ENCODE results near the gene WIPF2.

The WIPF2 gene

DNA sequence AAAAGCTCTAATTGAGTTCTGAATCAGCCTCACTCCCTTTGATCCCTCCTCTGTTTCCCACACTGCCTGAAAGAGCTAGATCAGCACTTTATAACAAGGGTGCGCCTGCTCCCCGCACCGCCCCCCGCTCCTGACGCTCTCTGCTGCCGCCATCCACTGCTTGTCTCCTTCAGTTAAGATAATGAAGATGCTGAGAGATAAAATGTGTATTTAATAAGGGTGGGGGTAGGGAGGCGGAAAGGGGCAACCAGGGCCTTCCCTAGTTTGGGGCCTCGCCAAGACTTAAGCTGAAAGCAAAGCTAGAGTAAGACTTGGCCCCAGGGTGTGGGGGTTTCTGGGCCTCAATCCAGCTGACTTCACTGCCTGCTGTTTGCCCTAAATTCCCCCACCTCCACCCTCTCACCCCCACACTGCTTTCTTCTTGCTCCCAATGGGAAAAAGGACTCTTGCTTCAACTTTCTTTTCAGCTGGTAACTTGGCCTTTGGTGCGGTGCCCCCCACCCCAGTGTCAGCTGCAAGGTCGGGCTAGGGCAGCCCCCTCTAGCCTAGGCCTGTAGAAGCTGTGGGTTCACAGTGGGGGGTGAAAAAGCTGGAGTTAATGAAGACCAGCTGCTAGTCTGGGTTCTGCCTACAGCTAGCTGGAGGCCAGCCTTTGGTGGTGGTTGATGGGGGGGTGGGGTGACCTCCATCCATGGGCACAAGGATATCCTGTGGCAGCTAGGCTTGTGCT, 88.1 kb downstream of the WIPF2 start:
- no peak overlapping the region for H3K27ac ChIP-seq
- TF ChIP-seq, protein P1, sequence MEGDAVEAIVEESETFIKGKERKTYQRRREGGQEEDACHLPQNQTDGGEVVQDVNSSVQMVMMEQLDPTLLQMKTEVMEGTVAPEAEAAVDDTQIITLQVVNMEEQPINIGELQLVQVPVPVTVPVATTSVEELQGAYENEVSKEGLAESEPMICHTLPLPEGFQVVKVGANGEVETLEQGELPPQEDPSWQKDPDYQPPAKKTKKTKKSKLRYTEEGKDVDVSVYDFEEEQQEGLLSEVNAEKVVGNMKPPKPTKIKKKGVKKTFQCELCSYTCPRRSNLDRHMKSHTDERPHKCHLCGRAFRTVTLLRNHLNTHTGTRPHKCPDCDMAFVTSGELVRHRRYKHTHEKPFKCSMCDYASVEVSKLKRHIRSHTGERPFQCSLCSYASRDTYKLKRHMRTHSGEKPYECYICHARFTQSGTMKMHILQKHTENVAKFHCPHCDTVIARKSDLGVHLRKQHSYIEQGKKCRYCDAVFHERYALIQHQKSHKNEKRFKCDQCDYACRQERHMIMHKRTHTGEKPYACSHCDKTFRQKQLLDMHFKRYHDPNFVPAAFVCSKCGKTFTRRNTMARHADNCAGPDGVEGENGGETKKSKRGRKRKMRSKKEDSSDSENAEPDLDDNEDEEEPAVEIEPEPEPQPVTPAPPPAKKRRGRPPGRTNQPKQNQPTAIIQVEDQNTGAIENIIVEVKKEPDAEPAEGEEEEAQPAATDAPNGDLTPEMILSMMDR (conservative IDR thresholded peaks at IDR 0.05): no peak
- no peak for TF ChIP-seq ZFX (IDR thresholded peaks at IDR 0.05)

DNA sequence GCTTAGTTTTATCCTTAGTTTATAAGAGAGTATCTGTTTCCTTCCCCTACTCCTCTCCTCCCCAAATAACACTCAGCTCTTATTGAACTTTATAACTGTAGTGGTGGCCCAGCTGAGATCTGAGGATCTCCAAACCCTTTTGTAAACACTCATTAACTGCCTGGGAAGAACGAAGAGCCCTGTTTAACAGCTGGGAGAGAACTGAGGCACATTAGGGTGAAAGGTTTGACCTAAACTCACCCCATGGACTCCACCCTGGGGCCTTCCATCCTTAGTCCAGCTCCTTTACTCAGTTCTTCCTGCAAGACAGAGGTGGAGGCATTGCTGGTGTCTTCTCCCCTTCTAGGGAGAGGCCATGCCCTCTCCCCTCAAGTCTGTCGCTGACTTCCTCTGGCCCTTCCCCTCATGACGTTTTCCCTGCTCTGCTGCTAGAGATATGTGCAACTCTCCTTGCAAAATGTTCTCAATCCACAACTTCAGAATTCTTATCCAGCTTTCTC, 88.7 kb downstream of the WIPF2 start:
- H3K27ac ChIP-seq: no peak overlapping the region
- no peak for TF ChIP-seq ZFX (IDR thresholded peaks at IDR 0.05)

DNA sequence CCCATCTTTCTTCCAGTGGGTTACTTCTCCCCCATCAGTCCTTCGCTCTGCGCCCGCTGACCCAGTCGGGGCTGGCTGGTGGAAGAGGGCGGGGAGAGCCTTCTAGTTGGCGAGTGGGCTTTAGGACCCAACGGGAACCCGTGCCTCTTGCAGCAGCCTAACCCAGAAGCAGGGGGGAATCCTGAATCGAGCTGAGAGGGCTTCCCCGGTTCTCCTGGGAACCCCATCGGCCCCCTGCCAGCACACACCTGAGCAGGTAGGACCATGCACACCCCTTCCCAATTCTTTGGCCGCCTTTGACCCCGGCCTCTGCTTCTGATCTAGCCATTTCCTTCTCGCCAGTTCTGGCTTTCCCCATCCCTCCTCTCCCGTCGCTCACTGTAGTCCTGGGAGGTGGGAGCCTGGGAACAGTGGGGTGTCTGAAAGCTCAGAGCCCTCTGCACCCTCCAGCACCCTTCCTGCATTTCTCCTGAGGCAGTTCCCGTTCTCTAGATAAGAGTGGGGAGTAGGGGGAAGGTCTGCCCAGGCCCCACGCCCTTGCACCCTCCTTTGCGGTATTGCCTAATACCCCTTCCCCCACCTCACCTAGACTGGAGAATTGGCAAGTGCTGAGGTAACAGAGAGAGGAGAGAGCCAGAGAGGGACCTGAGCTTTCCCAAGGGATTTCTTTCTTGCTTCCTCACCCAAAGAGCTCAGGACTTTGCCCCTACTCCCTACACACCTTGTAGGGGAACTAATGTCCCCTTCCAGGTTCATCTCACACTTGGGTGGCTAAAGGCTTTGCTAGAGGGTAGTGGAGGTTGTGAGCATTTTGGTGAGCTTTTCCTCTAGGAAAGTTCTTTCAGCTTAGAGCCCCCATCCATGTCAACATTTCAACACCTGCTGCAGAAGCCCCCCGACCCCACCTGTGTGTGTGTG, 90.2 kb downstream of the WIPF2 start, which contains the start of gene RARA:
Gene RARA (plus strand): TSS at position 150 of the 918 bp plus-strand sequence. CDS start 22,039 bp downstream, outside the sequence.
- no peak within 1 kb of the TSS for H3K27ac ChIP-seq
- TF ChIP-seq ZFX (IDR thresholded peaks at IDR 0.05): no peak
- TF ChIP-seq, protein P1 (conservative IDR thresholded peaks at IDR 0.05): no peak

DNA sequence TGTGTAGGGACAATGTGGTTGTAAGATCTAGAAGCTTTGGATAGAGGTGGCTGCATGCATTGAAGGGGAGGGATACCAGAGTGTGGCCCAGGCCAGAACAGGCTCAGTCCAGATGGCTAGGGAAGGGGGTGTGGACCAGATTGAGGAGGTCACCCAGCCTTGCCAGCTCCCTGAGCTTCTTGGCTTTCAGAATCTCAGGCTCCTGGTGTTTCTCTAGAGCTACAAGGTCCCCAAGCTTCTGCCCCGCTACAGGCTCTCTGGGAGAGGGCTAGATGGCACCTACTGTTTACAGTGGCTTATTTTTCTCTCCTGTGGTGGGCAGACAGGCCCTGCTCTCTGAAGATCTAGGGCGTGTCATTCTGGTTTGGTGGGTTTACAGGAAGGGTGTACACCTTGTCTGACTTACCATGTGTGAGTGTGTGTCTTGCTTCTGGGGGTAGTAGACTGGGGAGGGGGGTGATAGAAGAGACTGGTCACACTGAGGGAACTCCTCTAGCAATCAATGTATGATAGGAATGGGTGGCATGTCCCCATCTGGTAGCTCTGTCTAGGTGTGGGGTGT, 90.9 kb downstream of the WIPF2 start:
- H3K27ac ChIP-seq: no peak overlapping the region
- no peak for TF ChIP-seq ZFX (IDR thresholded peaks at IDR 0.05)
- TF ChIP-seq, protein P1 (conservative IDR thresholded peaks at IDR 0.05): no peak

DNA sequence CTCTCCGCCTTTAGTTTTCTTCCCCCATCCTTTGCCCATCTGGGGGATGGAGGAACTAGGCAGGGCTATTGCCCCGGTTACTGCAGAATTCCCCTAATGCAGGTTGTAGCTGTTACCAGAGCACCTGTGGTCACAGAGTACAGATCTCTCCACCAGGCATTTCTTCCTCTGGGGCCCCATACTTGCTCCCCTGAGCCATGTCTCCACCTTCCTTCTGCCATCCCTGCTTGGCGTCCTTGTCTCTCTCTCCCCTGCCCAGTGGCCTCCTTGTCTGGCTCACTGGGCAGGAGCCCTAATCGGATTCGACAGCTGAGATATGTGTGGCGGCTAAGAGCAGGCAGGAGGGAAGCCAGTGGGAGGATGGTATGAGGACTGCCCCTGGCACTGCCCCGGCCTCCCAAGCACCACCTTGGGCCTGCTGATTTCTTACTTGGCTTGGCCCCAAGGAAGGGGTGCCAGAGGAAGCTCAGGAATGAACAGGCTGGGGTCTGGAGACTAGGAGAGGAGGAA, 91.8 kb downstream of the WIPF2 start:
- peak overlapping the region; percentile 18 for H3K27ac ChIP-seq
- TF ChIP-seq, protein P1 (conservative IDR thresholded peaks at IDR 0.05): no peak
- TF ChIP-seq ZFX (IDR thresholded peaks at IDR 0.05): no peak

DNA sequence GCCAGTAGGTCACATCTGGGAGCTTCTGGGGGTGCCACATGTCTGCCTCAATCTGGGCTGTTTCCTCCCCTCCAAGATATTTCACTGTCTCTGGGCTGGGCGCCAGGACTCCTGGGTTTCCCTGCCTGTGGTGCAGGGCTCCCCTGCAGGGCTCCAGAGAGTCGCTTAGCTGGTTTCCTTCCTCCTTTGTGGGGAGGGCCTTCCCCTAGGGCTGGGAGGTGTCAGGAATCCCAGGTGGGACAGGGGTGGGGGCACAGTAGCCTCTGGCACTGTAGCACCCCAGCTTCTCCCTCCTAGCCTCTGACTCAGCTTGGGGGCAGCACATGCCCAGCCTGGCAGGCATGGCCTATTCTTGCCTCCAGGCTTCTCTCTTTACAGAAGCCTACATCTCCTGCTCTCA, 92.5 kb downstream of the WIPF2 start:
- peak overlapping the region; percentile 18 for H3K27ac ChIP-seq
- TF ChIP-seq, protein P1 (conservative IDR thresholded peaks at IDR 0.05): no peak
- TF ChIP-seq ZFX (IDR thresholded peaks at IDR 0.05): no peak

DNA sequence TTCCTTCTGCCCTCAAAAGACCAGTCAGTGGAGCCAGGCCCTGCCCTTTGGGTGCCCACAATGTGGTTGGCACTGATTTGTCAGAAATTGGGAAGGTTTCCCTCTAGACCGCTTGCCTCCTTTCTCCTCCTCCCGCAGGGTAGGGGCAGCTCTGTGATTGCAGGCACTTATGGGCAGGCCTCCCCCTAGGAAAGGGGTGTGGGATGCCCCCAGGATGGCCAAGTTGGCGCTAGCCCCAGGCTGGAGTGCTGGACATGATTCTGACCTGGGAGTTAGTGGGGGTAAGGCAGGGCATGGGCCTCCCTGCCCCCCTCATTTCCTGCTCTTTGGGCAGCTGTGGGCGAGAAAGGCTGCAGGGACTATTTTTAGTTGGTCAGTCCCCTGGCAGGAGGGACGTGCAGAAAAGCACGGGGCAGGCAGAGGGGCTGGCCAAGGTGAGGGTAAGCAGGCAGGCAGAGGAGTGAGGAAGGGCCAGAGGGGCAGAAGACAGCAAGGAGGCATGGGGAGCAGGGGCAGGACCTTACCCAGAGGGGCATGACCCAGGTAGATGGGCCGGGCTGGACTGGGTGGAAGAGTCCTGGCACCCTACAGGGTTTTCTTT, 93.1 kb downstream of the WIPF2 start:
- peak overlapping the region; percentile 18 for H3K27ac ChIP-seq
- no peak for TF ChIP-seq ZFX (IDR thresholded peaks at IDR 0.05)
- TF ChIP-seq, protein P1 (conservative IDR thresholded peaks at IDR 0.05): no peak

All from C4-2B (cell line).